HG03571 (cell line): Measurements from ENCODE around the gene EIF4B.

ENCODE experiments used
- ATAC-seq: cut with Tn5 transposase; IDR thresholded peaks from one replicate; pipeline ENCODE4 v1.9.1; 2021; ENCODE audit not compliant: unreplicated experiment

EIF4B gene

DNA sequence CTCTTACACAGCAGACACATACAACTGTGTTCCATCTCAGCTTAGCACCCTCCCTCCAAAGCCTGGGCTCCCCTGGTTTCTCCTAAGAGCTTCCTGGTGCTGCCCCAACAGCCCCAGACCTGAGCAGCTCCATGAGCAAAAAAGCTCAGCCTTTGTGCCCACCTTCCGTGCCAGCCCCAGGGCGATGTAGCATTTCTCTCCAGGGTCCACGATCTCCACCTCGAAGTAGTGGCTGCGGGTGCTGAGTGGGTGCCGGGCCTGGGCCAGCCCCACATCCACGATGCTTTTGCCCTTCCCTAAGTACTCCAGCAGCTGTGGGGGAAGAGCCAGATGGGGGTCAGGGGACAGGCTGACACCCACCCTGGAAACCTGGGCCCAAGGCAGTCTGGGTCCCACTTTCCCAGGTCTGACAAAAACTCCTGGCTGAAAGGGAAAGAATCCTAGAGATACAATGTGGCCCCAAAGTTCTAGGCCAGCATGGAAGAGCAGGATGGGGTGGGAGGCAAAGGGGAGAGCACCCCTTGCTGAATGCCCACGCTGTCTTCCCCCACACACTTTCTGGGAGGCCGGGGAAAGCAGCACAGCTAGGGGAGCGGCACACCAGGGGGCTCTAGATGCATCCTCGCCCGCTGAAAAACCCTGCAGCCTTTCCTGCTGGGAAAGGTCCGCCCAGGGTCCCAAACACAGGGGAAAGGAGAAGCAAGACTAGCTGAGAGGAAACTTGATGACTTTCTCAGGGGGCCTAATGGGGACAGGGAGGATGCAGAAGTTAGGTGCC lies 61.9 kb downstream of the EIF4B start:
- no peak for ATAC-seq

DNA sequence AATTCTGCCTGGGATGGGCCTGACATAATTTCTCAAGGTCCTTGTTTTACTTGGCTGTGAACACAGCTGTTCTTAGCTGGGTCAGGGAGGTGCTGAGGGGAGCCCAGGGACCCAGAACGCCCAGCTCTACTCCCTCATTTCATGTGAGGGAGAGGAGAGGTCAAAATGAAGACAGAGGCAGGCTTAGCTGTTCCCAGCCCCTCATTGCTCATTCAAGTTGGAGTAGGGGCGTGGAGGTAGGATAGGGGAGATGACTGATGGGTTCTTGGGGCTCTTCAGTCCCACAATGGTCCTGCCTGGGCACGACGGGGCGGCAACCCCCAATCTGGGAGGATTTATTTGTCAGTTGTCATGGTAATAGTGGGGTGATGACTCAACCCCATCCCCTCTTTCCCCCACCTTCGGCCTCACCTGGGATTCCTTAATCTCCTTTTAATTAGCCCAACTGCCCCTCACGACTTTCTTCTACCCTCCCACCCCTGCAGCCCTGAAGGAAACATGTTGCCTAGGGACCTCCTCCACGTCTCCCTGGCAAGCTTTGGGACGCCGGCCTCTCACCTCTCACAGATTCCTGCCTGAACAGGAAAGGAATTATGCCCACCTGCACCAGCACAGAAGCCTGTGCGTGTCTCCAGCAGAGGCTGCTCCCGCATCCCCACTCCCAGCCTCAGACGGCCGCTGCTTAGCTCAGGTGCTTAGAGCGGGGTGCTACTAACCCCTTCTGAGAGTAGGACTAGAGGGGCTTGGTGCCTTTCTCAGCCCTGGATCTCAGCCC lies 62.7 kb downstream of the EIF4B start:
- ATAC-seq = no peak

DNA sequence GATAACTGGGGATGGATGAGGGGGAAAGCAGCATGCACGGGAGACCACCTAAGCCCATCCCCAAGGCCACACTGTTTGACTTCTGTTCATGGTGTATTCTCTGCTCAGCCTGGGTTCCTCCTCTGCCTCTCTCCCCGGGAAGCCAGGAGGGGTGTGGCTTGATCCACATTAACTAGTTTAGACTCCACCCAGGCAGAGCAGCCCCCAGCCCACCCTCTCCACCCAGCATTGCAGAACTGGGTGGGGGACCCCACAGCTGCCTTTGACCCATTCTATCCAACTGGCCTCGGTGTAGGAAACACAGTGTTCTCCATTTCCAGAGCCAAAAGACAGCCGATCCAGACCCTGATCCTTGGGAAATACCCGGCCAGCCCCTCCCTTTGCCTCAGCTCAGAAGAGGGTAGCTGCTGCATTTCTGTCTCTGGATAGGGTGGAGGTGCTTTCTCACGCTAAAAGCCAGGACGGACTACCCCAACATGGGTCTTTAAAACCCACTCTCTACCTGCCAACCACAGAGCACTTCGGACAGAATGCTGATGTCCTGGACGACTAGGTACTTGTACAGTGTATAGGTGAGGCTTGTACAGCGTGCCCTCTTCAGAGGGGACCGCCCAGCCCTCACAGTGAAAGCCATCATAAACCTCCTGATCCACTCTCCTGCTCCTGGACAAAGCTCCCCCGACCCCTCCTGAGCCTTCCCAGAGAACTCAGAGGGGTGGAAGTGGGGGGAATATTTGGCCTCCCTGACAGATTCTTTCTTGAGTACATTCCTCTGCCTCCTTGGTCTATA lies 63.6 kb downstream of the EIF4B start:
- no peak for ATAC-seq

DNA sequence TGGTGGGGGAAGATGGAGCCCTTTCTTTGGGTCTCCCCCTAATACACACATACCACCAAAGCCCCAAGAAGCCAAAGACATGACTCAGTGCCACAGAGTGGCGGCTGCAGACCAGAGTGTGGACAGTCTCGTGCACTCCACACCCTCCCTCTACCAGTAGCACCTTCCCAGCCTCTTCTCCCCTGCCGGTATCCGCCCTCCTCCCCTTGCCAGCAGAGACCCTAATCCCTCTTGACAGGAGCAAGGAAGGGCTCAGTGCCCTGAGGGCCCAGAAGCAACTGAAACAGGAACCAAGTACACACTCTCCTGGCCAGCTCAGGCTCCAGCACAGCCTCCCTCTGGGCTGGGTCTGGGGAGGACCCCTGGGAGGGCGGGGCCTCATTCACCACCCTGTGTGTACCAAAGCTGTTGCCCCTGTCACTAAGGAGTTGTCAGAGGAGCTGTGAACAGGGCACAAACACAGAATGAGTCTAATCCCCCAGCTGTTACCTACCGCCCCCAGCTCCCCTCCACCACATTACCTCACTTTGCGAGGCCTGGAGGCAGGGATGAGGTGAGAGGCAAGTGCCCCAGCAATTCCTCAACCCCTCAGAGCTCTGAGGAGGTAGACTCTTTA lies 64.7 kb downstream of the EIF4B start:
- ATAC-seq = no peak

DNA sequence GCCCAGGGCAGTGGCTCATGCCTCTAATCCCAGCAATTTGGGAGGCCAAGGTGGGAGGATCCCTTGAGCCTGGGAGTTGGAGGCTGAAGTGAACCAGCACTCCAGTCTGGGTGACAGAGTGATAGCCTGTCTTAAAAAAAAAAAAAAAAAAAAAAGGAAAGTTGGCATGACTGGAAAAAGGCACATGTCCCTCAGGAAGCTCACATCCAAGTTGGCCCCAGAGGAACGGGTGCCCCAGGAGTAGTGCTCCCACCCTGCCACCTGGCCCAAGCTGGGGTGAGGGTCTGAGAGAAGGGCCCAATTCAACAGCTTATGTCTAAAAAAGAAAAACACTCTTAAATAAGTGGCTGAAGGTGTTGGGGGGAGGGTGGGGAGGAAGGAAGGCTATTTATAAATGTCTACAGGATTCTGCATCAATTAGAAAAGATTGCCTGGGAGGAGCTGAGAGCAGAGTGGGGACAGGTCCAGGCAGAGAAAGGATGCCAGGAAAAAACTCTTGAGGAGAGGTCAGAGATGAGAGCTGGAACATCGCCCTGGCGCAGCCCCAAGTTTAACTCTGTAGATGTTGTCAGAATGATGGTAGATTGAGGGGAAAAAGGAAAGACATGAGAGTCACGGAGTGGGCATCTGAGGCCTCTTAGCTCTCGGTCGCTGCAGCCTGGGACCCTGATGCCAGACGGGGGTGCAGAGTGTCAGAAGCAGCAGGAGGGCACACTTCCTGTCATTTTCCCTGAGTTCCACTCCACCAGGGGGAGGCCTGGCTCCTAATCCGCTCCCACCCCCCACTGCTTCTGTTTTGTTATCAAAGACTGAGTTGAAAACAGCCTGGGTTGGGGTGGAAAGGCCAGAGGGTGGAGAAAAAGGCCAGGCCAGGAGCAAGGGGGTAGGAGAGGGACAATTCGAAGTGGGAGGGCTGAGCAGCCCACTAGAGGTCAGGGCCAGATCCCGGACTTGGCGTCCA lies 65.6 kb downstream of the EIF4B start:
- ATAC-seq = no peak

DNA sequence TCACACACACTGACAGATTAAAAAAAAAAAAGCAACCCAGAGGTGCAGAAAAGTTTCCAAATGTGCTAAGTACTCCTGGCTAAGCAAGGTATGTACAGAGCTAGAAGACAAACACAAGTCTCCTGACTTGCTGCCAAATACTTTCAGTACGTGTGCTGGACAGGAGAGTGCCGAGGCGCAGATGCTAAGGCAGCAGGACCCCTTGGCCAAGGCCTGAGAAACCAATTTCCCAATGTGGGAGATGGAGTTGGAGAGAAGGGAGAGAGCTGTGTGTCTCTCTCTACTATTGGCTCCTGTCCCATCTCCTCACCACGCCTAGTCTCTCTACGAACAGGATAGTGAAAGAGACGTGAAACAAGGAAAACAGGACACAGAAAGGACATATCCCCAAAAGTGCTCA lies 67.6 kb downstream of the EIF4B start:
- ATAC-seq = no peak

DNA sequence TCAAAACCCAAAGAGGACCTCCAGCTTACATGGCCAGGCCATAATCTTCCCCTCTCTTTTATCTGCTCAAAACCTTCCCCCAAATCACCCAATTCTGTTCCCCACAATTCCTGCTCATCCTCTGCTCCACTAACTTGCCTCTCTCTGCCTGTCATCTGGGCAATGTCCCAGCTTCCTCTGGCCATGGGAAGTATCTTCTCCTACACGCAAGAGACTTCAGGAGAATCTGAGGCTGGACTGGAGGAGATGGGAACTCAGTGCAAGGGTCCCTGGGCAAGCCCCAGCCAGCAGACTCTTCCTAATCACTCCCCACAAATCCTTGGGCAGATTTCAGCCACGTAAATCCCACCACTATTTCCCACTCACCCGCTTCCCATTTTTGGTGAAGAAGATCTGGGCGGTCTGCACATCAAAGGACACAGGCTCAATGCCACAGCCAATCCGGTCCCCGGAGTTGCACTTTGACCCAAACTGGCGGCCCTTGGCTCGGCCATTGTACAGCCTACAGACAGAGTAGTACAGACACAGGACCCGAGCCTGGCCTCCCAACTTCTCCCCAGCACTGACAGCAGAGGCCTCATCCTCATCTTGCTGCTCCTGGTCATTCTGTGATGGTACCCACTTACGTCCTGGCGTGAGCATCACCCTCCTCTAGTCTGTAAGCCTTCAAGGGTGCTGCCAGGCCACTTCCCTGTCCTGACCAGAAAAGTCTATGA lies 68.2 kb downstream of the EIF4B start:
- ATAC-seq = no peak

DNA sequence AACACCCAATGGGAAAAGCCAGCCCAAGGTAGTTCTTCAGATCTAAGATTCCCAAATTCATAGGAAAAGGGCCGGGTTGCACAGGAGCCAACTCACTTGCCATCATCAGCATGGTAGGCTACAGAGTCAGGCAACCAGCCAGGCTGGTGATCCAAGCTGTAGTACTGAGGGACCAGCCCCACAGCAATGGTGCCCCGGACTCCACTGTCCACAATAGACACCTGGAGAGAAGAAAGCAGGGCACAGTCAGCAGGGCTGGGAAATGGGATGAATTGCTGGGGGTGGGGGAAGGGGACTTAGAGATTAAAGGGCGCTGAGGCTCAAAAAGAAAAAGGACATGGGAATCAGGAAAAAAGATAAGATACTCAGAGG lies 68.7 kb downstream of the EIF4B start:
- no peak for ATAC-seq

DNA sequence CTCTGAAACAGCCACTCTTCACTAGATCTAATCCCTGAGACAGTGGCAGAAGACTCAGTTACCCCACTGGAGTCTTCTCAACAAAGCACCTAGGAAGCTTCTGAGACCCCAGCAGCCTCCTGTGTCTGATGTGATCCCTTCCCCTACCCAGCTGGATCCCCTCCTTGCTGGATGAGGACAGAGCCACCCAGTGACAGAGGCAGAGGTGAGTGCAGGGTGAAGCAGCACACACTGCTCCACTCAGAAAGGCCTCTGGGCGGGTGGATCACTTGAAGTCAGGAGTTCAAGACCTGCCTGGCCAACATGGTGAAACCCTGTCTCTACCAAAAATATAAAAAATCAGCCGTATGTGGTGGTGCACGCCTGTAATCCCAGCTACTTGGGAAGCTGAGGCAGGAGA lies 70.2 kb downstream of the EIF4B start:
- no peak for ATAC-seq

DNA sequence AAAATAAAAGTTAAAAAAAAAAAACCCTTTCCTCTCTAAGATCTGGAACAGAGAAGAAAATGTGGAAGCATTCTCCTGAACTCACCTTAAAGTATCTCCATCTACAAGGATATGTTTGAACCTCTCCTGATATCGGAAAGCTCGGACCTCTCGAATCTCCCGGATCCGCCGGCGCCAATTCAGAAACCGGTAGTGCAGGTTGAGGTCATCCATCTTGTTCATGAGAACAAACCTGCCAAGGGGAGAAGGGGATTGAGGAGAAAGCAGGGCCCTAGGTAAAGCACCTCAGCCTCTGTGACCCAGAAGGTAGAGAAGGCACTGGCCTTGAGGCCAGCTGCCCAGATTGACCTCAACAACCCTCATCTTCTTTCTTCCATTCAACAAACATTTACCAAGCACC lies 70.8 kb downstream of the EIF4B start:
- no peak for ATAC-seq

DNA sequence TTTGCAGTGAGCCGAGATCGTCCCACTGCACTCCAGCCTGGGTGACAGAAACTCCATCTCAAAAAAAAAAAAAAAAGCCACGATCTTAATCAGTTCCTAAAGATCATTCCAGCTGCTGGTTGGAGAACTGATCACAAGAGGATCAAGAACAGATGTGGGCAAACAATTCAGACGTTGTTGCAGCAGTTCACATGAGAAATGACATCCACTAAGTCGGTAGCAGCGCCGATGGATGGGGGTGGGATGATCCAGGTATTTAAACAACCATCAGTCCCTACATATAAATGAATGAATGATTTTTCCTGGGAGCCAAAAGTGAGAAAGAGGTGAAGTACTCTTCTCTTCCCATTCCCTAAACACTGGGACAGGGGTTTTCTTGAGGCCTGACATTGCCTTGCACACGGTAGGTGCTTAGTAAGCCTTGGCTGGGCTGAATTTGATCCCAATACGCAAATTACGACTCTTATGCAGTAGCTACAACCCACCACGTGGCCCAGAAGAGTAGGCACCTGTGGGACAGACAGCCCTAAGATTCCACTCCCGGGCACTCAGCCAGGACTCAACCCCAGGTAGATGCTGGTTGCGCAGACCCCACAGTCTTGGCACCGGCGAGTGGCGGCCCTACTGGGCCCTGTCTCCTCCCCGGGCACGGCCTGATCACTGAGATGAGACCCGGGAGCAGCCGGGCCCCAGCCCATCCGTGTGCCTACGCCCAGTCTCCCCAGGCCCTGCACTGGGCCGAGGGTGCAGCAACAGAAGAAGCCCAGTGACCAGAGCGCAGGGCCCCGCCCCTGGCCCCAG lies 72.4 kb downstream of the EIF4B start:
- peak; percentile 16 for ATAC-seq

DNA sequence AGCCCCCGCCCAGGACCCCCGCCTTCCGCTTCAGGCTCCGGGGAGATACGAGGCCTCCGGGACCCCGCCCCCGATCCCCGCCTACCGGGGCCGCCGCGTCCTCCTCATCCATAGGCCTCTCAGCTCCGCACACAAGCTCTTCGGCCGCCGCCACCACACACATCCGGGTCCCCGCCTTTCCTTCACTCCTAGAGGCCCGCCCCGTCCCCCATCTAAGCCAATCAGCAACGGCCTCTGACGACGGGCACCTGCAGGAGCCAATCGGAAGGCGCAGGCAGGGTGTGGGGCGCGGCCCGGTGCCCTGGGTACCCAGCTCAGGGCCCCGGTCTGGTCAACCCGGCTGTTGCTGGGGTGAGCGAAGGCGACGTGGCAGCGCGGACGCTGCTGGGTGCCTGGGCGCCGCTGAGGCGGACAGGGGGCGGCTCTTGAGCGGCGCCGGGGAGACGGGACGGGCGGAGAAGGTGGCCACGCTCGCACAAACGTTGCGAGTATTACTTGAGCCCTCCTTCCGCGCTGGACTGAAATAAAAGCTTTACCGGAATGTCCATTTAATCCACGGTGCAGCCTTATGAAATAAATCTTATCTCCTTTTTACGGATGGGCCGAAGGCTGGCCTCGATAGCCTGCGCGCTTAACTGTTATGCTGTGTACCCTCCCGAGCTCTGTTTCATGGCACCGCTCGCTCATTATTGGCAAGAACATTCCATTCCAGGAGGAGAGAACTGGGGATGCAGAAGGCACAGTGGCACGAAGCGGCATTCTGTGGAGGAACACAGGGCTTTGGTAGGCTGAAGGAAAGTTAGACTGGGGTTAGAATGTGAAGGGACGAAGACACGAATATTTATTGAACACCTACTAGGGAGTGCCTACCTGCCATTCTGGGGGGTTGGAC lies 73.2 kb downstream of the EIF4B start, which contains the start of gene SPRYD3:
SPRYD3 (minus strand) TSS at position 165 of the 892 bp plus-strand sequence; CDS start at position 108, 57 bp downstream.
- peak; percentile 98 for ATAC-seq

DNA sequence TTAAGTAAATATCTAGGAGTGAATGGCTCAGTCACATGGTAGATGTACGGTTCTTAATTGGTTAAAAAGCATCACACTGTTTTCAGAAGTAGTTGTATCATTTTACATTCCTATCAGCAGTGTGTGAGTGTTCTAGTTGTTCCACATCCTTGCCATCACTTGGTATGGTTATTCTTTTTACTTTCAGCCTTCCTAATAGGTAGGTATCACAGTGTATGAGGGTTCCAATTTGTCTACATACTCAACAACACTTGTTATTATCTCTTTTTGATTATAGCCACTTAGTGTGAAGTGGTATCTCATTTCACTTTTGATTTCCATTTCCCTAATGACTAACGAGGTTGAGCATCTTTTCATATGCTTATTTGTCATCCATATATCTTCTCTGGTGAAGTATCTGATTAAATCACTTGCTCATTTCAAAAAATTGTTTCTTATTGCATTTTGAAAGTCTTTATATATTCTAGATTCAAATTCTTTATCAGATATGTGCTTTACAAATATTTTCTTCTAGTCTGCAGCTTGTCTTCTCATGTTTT lies 76.5 kb downstream of the EIF4B start:
- ATAC-seq = no peak

DNA sequence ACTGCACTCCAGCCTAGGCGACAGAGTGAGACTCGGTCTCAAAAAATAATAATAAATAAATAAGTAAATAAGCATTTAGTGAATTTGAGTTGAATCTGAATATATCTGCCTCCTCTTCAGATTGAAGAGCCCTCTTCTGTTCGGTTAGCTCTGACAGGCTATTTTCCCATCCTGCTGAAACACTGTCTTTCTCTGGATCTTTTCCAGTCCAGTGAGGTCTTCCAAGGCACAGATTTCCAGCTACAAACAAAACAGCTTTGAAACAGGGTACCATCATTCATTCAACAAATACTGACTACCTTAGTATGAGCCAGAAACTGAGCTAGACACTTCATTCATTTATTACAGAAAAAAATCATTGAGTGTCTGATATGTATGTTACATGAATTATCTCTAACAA lies 80.1 kb downstream of the EIF4B start:
- ATAC-seq = no peak

DNA sequence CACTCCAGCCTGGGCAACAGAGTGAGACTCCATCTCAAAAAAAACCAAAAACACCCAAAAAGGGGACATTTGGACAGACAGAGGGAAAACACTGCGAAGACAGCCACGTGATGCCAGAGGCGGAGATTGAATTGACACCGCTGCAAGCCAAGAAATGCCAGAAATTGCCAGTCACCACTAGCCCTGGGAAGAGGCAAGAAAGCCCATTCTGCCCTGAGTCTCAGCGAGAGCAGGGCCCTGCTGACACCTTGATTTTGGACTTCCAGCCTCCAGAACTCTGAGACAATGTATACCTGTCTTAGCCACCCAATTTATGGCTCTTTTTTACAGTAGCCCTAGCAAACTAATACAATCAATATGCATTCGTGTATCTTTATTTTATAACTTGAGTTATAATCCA lies 83.8 kb downstream of the EIF4B start:
- ATAC-seq = no peak

DNA sequence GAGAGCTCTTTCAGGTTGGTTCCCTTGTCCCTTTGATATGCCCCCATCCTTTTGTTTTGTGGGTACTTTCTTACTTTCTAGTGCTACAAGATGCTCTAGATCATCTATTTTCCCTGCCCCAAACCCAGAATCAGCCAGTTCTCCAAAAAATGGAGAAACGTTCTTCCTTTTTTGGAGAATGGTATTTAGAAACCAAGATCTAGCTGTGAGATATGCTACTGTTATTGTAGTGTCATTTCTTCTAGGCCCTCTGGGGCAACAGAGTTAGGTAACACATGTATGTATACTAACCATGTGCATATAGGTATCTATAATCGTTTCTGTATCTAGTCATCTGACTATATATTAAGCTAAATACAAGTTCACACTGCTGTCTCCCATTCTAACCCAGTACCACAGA lies 84.3 kb downstream of the EIF4B start:
- no peak for ATAC-seq

DNA sequence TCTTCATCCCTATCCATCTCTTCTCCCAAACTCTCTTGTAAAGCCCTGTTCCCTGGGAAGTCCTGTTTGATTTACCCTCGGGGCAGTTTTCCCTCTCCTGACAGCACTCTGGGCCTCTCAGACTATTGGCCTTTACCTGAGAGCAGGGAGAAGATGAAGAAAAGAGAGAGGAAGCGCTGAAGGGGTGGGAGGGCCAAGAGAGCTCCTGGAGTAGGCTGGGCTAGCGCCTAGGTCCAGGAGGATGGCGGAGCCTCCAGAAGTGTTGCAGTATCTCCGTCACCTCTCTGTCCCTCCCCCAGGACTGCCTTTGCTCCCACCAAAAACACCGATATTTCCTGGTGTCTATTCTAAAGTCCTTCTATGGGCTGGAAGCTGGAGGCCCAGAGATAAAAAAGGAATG lies 85.5 kb downstream of the EIF4B start:
- ATAC-seq = no peak
